Measurements from ENCODE around the gene OR2H2. TPM values are rescaled to one million over a fixed set of nuclear protein-coding genes. Genes with fewer than 3 reads are reported as not detected.

The OR2H2 gene
- total and polyA plus RNA-seq, 2 experiments from 2014 or later: 0.86 TPM; not detected in 1

- H3K4me1 ChIP-seq (ENCODE audit: insufficient read depth): no peaks in the 10 kb centered on the region
- Mint-ChIP-seq H3K27me3 (ENCODE audit: insufficient read depth, low read depth, poor library complexity) (no peaks in the 10 kb centered on the region), H3K4me3 (no peak overlapping the region), H3K36me3 (ENCODE audit: low read depth) (no peaks in the 10 kb centered on the region), H3K9me3 (no peaks in the 10 kb centered on the region), H3K27ac (no peak overlapping the region), H3K4me1 (no peaks in the 10 kb centered on the region)
- no peaks in the 10 kb centered on the region for H3F3A ChIP-seq (replicated peaks; ENCODE audit: low read depth)
- H3K4me3 ChIP-seq: no peak overlapping the region
- no peaks in the 10 kb centered on the region for H4K20me1 ChIP-seq (replicated peaks; ENCODE audit: insufficient read depth)
- no peaks in the 10 kb centered on the region for H3K36me3 ChIP-seq (ENCODE audit: insufficient read depth)
- no peak overlapping the region for H2AFZ ChIP-seq
- no peak for TF ChIP-seq ETS1 (IDR thresholded peaks at IDR 0.05)
- no peak for TF ChIP-seq ZNF114 (CRISPR knock-in tag; IDR thresholded peaks at IDR 0.05)
- TF ChIP-seq STAT1 (IDR thresholded peaks at IDR 0.05; ENCODE audit: unreplicated experiment): no peak
- no peak for TF ChIP-seq CREB1 (CRISPR knock-in tag; IDR thresholded peaks at IDR 0.05; ENCODE audit: low read depth)
- TF ChIP-seq REST (IDR thresholded peaks at IDR 0.05; ENCODE audit: unreplicated experiment): no peak
- TF ChIP-seq EZH2 (IDR thresholded peaks at IDR 0.05; ENCODE audit: low read depth, unreplicated experiment): no peak
- TF ChIP-seq JUNB (IDR thresholded peaks at IDR 0.05; ENCODE audit: unreplicated experiment): no peak
- no peak for TF ChIP-seq EZH2phosphoT487 (IDR thresholded peaks at IDR 0.05; ENCODE audit: unreplicated experiment)
- no peak for TF ChIP-seq CTCF (conservative IDR thresholded peaks at IDR 0.05; ENCODE audit: low read depth in 2 of 2)
- TF ChIP-seq ZNF462 (CRISPR knock-in tag; IDR thresholded peaks at IDR 0.05): no peak
- no peak for TF ChIP-seq ZNF331 (CRISPR knock-in tag; IDR thresholded peaks at IDR 0.05; ENCODE audit: low read depth)
- no peak for TF ChIP-seq POLR2AphosphoS5 (IDR thresholded peaks at IDR 0.05; ENCODE audit: low read depth)
- no peak for TF ChIP-seq NANOG (IDR thresholded peaks at IDR 0.05; ENCODE audit: borderline replicate concordance)
- no peak overlapping the region for H3K4me2 ChIP-seq
- no peak for DNase-seq (ENCODE audit: low spot score)
- ATAC-seq: no peak
- H3K79me2 ChIP-seq (replicated peaks; ENCODE audit: insufficient read depth): no peaks in the 10 kb centered on the region
- H3K27me3 ChIP-seq (ENCODE audit: insufficient read depth): no peaks in the 10 kb centered on the region
- H3K27ac ChIP-seq (ENCODE audit: low read depth): no peak overlapping the region
- peaks cover 29% of the 10 kb centered on the region for H3K9me2 ChIP-seq (ENCODE audit: insufficient read depth)
Measured at GRCh38 chr6:29577544-29577943, 7.4 kb upstream of the OR2H2 start.

Measured in GM23338 (cell line).